OCI-LY7 (cell line): ENCODE measurements around the gene ASMT.

Source experiments
- CTCF ChIP-seq: fragments of 200-600 bp; sonication (generic); conservative IDR thresholded peaks from 2 replicates; pipeline ENCODE4 v1.5.1; 2014; ENCODE audit warnings: mild to moderate bottlenecking, antibody characterized with exemption, low read length, moderate library complexity, mixed read lengths
- EZH2phosphoT487 ChIP-seq: fragments of 200-600 bp; sonication (generic); IDR thresholded peaks from 2 replicates; pipeline ENCODE4 v1.6.1; 2018; ENCODE audit warnings: low read depth, borderline replicate concordance, mild to moderate bottlenecking, mixed run types, antibody characterized with exemption, low read length, moderate library complexity, mixed read lengths

DNA sequence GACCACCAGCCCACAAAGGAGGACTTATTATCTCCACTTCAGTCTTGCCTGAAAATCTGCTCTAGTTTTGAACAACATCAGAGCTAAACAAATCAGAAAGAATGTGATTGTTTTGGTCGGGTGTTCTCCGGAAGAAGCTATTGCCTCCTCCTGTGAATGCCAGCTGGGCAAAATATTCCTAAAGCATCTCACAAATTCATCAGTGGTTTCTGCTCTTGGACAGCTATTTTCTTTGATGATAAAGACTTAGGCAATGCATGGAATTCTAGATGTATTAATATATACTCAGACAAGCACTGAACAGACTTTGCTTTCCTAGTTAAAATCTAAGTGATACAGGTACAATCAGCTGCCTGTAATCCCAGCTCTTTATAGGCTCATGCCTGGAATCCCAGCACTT is 71.8 kb downstream of the ASMT start:
- TF ChIP-seq CTCF (no peak), EZH2phosphoT487 (no peak)
